Hepatocyte (in vitro differentiated cells): ENCODE data around the gene PPA2.

Experiments used
- EZH2 ChIP-seq: fragments of 200-600 bp; sonication (generic); IDR thresholded peaks from 2 replicates; pipeline ENCODE4 v1.6.1; 2016; ENCODE audit warnings: antibody characterized with exemption, mild to moderate bottlenecking, borderline replicate concordance
- EZH2phosphoT487 ChIP-seq: fragments of 200-600 bp; sonication (generic); IDR thresholded peaks from one replicate; pipeline ENCODE4 v1.6.1; 2018; ENCODE audit warnings: antibody characterized with exemption, mild to moderate bottlenecking, low read depth, moderate library complexity; ENCODE audit not compliant: unreplicated experiment, severe bottlenecking
- TF ChIP-seq, protein P1 (sequence below): fragments of 200-600 bp; sonication (generic); IDR thresholded peaks from 2 replicates; pipeline ENCODE4 v1.5.1; 2016; ENCODE audit warnings: antibody characterized with exemption, mild to moderate bottlenecking; ENCODE audit not compliant: poor library complexity

DNA sequence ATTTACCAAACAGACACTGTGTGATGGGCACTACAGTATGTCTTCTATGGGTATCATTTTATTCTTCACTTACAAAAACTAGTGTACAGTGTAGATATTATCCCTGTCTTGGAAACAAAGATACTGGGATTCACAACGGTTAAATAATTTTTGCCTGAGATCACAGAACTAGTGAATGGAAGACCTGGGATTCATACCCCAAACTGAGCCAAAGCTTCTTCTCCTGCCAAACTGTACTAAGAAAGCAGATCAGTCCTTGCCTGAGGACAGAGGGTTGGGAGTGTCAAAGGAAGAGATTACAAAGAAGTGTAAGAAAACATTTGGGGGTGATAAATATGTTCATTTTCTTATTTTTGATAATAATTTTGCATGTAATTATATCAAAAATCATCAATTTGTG lies 43.1 kb downstream of the PPA2 start:
- TF ChIP-seq, protein P1, sequence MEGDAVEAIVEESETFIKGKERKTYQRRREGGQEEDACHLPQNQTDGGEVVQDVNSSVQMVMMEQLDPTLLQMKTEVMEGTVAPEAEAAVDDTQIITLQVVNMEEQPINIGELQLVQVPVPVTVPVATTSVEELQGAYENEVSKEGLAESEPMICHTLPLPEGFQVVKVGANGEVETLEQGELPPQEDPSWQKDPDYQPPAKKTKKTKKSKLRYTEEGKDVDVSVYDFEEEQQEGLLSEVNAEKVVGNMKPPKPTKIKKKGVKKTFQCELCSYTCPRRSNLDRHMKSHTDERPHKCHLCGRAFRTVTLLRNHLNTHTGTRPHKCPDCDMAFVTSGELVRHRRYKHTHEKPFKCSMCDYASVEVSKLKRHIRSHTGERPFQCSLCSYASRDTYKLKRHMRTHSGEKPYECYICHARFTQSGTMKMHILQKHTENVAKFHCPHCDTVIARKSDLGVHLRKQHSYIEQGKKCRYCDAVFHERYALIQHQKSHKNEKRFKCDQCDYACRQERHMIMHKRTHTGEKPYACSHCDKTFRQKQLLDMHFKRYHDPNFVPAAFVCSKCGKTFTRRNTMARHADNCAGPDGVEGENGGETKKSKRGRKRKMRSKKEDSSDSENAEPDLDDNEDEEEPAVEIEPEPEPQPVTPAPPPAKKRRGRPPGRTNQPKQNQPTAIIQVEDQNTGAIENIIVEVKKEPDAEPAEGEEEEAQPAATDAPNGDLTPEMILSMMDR: no peak
- TF ChIP-seq EZH2: no peak
- TF ChIP-seq EZH2phosphoT487: no peak
